IMR-90 (cell line): ENCODE results near the gene LILRB2. TPM values are rescaled to one million over a fixed set of nuclear protein-coding genes. Genes with fewer than 3 reads are reported as not detected.
"Not testable (repeated sequence)": the region's sequence is repeated elsewhere in the genome, so short reads cannot be mapped to it uniquely, and the experiment has no call there.

ENCODE experiments used
- ATAC-seq: fragments of 200-7000 bp; cut with Tn5 transposase; 2 replicates; pipeline ENCODE4 v1.9.1; 2020; ENCODE audit warnings: low read depth, mild to moderate bottlenecking, moderate library complexity
- BruUV-seq: library from RNA; stranded (reverse); fragments of 400-500 nt; replicated peaks from 2 replicates; lab custom pipeline; 2021; lab: Mats Ljungman, UMichigan
- CTCF ChIA-PET: fragments of 300-600 bp; formaldehyde crosslinking; extraction: SDS; loops from one replicate; lab custom pipeline; 2021; ENCODE audit warnings: antibody characterized with exemption; lab: Yijun Ruan, JAX
- POLR2A ChIA-PET: fragments of 300-600 bp; sonication (Branson Sonifier 250); formaldehyde crosslinking; loops from one replicate; lab custom pipeline; 2022; ENCODE audit warnings: antibody characterized with exemption; ENCODE audit not compliant: unreplicated experiment; lab: Charles Lee
- DNase-seq: peaks from one replicate; pipeline ENCODE4 v3.0.0; 2013
- H2AFZ ChIP-seq: replicated peaks from 2 replicates; pipeline ENCODE3; 2013; ENCODE audit warnings: low read length, mild to moderate bottlenecking; ENCODE audit not compliant: poor library complexity
- H2AK5ac ChIP-seq: 2 replicates; pipeline ENCODE4 v1.6.1; 2013; ENCODE audit warnings: low read depth, low read length, inconsistent platforms
- H2AK9ac ChIP-seq: replicated peaks from 2 replicates; pipeline ENCODE3; 2013; ENCODE audit warnings: mild to moderate bottlenecking, low read depth, low read length, moderate library complexity; ENCODE audit not compliant: poor library complexity
- H2BK120ac ChIP-seq: 2 replicates; pipeline ENCODE4 v1.6.1; 2013; ENCODE audit warnings: low read depth, low read length, inconsistent platforms
- H2BK15ac ChIP-seq: 3 replicates; pipeline ENCODE4 v1.6.1; 2013; ENCODE audit warnings: low read depth, low read length, inconsistent platforms
- H2BK20ac ChIP-seq: 2 replicates; pipeline ENCODE4 v1.6.1; 2013; ENCODE audit warnings: low read depth, mild to moderate bottlenecking, inconsistent platforms, low read length, moderate library complexity
- H2BK5ac ChIP-seq: 2 replicates; pipeline ENCODE4 v1.6.1; 2013; ENCODE audit warnings: mild to moderate bottlenecking, low read depth, low read length, inconsistent platforms; ENCODE audit not compliant: poor library complexity, severe bottlenecking
- H3K14ac ChIP-seq: replicated peaks from 2 replicates; pipeline ENCODE4 v1.6.1; 2013; ENCODE audit warnings: low read depth, low read length, inconsistent platforms
- H3K18ac ChIP-seq: 2 replicates; pipeline ENCODE4 v1.6.1; 2013; ENCODE audit warnings: low read depth, low read length, control low read depth
- H3K23ac ChIP-seq: 2 replicates; pipeline ENCODE4 v1.6.1; 2013; ENCODE audit warnings: low read depth, low read length, inconsistent platforms
- H3K27ac ChIP-seq: 2 replicates; pipeline ENCODE4 v1.5.1; 2013; ENCODE audit warnings: mild to moderate bottlenecking, control low read depth, low read length; ENCODE audit not compliant: insufficient read depth
- H3K27me3 ChIP-seq: 2 replicates; pipeline ENCODE4 v1.6.1; 2013; ENCODE audit warnings: low read length; ENCODE audit not compliant: control insufficient read depth, insufficient read depth
- H3K36me3 ChIP-seq: 2 replicates; pipeline ENCODE4 v1.6.1; 2013; ENCODE audit warnings: low read length, mixed read lengths; ENCODE audit not compliant: control insufficient read depth, insufficient read depth
- H3K4ac ChIP-seq: 2 replicates; pipeline ENCODE4 v1.6.1; 2013; ENCODE audit warnings: low read depth, low read length, inconsistent platforms
- H3K4me1 ChIP-seq: 2 replicates; pipeline ENCODE4 v1.6.1; 2013; ENCODE audit warnings: low read length, mixed read lengths; ENCODE audit not compliant: control insufficient read depth, insufficient read depth
- H3K4me2 ChIP-seq: 2 replicates; pipeline ENCODE4 v1.6.1; 2013; ENCODE audit warnings: low read depth, mild to moderate bottlenecking, control low read depth, low read length, moderate library complexity
- H3K4me3 ChIP-seq: 2 replicates; pipeline ENCODE4 v1.5.1; 2013; ENCODE audit warnings: low read depth, mild to moderate bottlenecking, control low read depth, low read length, moderate library complexity; ENCODE audit not compliant: insufficient read depth
- H3K56ac ChIP-seq: 2 replicates; pipeline ENCODE4 v1.6.1; 2013; ENCODE audit warnings: low read length, inconsistent platforms; ENCODE audit not compliant: insufficient read depth; ENCODE audit errors: extremely low read depth
- H3K79me1 ChIP-seq, 2 experiments: 2 replicates each; pipeline ENCODE4 v1.6.1; 2013; ENCODE audit warnings: low read length in 2 of 2, inconsistent platforms in 1 of 2, low read depth in 1 of 2
- H3K9ac ChIP-seq: 2 replicates; pipeline ENCODE4 v1.6.1; 2013; ENCODE audit warnings: low read depth, low read length, control low read depth
- H3K9me1 ChIP-seq: 2 replicates; pipeline ENCODE4 v1.6.1; 2013; ENCODE audit warnings: low read length, inconsistent platforms; ENCODE audit not compliant: insufficient read depth
- H3K9me3 ChIP-seq: 2 replicates; pipeline ENCODE4 v1.6.1; 2013; ENCODE audit warnings: low read length; ENCODE audit not compliant: control insufficient read depth, insufficient read depth
- H4K20me1 ChIP-seq: 2 replicates; pipeline ENCODE4 v1.6.1; 2013; ENCODE audit warnings: low read length, inconsistent platforms; ENCODE audit not compliant: insufficient read depth
- H4K5ac ChIP-seq: 2 replicates; pipeline ENCODE4 v1.6.1; 2013; ENCODE audit warnings: mild to moderate bottlenecking, low read depth, low read length, control low read depth
- H4K8ac ChIP-seq, 2 experiments: 2 replicates each; pipeline ENCODE4 v1.6.1; 2013; ENCODE audit warnings: low read depth in 2 of 2, low read length in 2 of 2, control low read depth in 1 of 2, inconsistent platforms in 1 of 2
- H4K91ac ChIP-seq: 2 replicates; pipeline ENCODE4 v1.6.1; 2013; ENCODE audit warnings: low read depth, low read length, inconsistent platforms; ENCODE audit not compliant: insufficient read depth
- WGBS, 2 experiments: methylation state at CpG; one replicate each; pipeline versions ENCODE4 v1.1.5 to v1.1.7; 2013; ENCODE audit warnings: missing lambda C conversion rate in 2 of 2; ENCODE audit not compliant: insufficient read length in 1 of 2; ENCODE audit errors: extremely low coverage in 2 of 2; 5-methylcytosine and 5-hydroxymethylcytosine counted together
- dilution Hi-C: fragments of 300-500 bp; cut with HindIII; formaldehyde crosslinking; loops from one replicate; pipeline ENCODE4 v1.14.3; 2018; ENCODE audit warnings: low sequenced_read_pairs; ENCODE audit not compliant: unreplicated experiment
- in situ Hi-C: fragments of 300-500 bp; cut with MboI; formaldehyde crosslinking; loops from 3 replicates; pipeline ENCODE4 v1.14.3; 2019; ENCODE audit warnings: low sequenced_read_pairs, inconsistent platforms, mixed read lengths
- intact Hi-C: fragments of 100-400 bp; cut with micrococcal nuclease; formaldehyde crosslinking; loops from 2 replicates; pipeline ENCODE4 v1.10.0; 2022
- polyA plus RNA-seq, 3 experiments: library from polyadenylated mRNA; depleted of rRNA; stranded (reverse); fragments of >200 nt; gene quantifications; 2 replicates each; pipeline ENCODE4 v1.2.3, GENCODE V29; 2012; ENCODE audit warnings: low replicate concordance in 1 of 3
- total RNA-seq: library from RNA; depleted of rRNA; stranded (reverse); fragments of >200 nt; gene quantifications from 2 replicates; pipeline ENCODE4 v1.2.3, GENCODE V29; 2012

Gene LILRB2
- total and polyA plus RNA-seq, 2 of the 4 experiments (the other 2 are of a cell fraction), result not detected

DNA sequence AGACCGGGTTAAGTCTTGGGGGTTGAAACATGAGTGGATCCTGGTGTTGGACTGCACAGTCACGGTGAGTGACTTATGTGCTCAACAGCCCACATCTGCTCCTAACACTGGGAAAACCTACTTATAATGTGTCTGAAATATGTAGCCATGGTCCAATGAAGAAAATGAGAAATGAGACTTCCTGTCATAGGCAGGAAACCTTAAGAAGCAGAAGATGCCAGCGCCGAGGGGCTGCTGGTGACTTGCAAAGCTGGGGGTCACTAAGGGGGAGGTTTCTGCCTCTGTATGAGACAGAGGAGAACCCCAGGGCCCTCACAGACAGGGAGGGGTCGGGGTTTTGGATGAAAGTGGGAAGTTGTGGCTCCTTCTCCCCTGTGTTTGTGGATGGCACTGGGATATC, 8.7 kb downstream of the LILRB2 start:
- H3K4ac ChIP-seq, H3K79me1 ChIP-seq, ATAC-seq, H3K18ac ChIP-seq, BruUV-seq, H2BK120ac ChIP-seq, POLR2A ChIA-PET, H4K91ac ChIP-seq, in situ Hi-C loops, H3K4me3 ChIP-seq, H4K8ac ChIP-seq, H3K27ac ChIP-seq, H3K4me1 ChIP-seq, H3K23ac ChIP-seq, H2BK15ac ChIP-seq, H2BK20ac ChIP-seq, H3K9ac ChIP-seq, H3K4me2 ChIP-seq, H3K9me3 ChIP-seq, H3K56ac ChIP-seq, DNase-seq, H4K20me1 ChIP-seq, H2BK5ac ChIP-seq, H3K27me3 ChIP-seq, dilution Hi-C loops, CTCF ChIA-PET, H2AK5ac ChIP-seq, H3K14ac ChIP-seq, H2AFZ ChIP-seq, H3K9me1 ChIP-seq, H2AK9ac ChIP-seq, intact Hi-C loops, H3K36me3 ChIP-seq, H4K5ac ChIP-seq: not testable (repeated sequence)
- 90% methylated on average over 2 of the region's 5 CpGs; no CpG with 5 or more reads in 1 of the 2 experiments for WGBS, 2 experiments

DNA sequence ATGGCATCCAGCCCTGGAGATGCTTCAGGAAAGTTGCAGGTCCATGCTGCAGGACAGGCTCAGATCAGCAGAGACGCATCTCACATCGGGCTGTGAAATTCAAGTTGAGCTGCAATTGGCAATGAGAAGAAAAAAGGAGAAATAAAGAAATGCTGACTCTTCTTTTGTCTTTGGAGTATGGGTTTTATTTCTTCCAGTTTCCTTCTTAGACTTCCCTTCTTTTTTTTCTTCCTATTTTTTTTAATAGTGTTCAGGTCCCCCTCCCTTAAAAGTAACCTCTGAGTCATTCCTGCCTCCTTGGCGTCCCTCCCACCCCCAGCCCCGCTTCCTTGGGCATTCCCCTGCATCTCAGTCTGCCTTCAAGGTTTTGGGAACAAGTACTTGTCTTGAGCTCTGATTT, 9.3 kb downstream of the LILRB2 start:
- H2BK15ac ChIP-seq, H2AK9ac ChIP-seq, H3K9me3 ChIP-seq, H2BK20ac ChIP-seq, POLR2A ChIA-PET, DNase-seq, H4K8ac ChIP-seq, in situ Hi-C loops, H3K4me3 ChIP-seq, H3K4ac ChIP-seq, H2BK120ac ChIP-seq, H4K5ac ChIP-seq, H2BK5ac ChIP-seq, CTCF ChIA-PET, H3K27ac ChIP-seq, H3K18ac ChIP-seq, BruUV-seq, dilution Hi-C loops, H4K91ac ChIP-seq, H3K4me2 ChIP-seq, H3K36me3 ChIP-seq, H3K79me1 ChIP-seq, H3K9ac ChIP-seq, H2AK5ac ChIP-seq, H4K20me1 ChIP-seq, H3K9me1 ChIP-seq, ATAC-seq, H3K14ac ChIP-seq, intact Hi-C loops, H3K23ac ChIP-seq, H3K4me1 ChIP-seq, H3K27me3 ChIP-seq, H2AFZ ChIP-seq, H3K56ac ChIP-seq: not testable (repeated sequence)
- WGBS, 2 experiments, result no CpG with 5 or more reads among the region's 4 CpGs
